Measurements from ENCODE around the gene SEMA5A. TPM values are rescaled to one million over a fixed set of nuclear protein-coding genes. Genes with fewer than 3 reads are reported as not detected.

Gene SEMA5A
- total RNA-seq, 1 donor from 2014 or later = 31.9 TPM

DNA sequence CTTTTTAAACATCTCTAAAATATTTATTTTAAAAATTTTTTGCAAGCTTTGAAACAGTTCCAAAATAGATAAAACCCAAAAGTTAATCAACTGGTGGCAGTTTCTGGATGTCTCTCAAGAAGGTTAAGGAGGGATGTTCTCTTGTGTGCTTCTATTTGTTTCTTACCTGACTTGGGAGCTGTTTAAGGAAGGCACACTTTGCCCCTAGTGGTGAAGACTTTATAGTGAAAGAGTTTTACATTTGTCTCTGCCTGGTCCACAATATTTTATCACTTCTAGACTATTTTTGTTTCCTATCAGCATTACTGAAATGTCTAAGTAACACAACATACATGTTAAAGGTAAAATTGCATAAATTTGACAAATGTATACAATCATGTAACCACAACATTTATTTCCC lies 552.8 kb downstream of the SEMA5A start:
- DNase-seq (ENCODE audit: low read depth, low spot score) = no peak
- Mint-ChIP-seq H3K27ac (ENCODE audit: unreplicated experiment) (no peak overlapping the region), H3K9me3 (peaks cover 21% of the 10 kb centered on the region), H3K4me1 (peaks cover under 1% of the 10 kb centered on the region), H3K36me3 (ENCODE audit: low read depth) (peaks cover 7% of the 10 kb centered on the region), H3K27me3 (ENCODE audit: low read depth) (no peaks in the 10 kb centered on the region), H3K4me3 (no peak overlapping the region)
- TF ChIP-seq, protein P1, sequence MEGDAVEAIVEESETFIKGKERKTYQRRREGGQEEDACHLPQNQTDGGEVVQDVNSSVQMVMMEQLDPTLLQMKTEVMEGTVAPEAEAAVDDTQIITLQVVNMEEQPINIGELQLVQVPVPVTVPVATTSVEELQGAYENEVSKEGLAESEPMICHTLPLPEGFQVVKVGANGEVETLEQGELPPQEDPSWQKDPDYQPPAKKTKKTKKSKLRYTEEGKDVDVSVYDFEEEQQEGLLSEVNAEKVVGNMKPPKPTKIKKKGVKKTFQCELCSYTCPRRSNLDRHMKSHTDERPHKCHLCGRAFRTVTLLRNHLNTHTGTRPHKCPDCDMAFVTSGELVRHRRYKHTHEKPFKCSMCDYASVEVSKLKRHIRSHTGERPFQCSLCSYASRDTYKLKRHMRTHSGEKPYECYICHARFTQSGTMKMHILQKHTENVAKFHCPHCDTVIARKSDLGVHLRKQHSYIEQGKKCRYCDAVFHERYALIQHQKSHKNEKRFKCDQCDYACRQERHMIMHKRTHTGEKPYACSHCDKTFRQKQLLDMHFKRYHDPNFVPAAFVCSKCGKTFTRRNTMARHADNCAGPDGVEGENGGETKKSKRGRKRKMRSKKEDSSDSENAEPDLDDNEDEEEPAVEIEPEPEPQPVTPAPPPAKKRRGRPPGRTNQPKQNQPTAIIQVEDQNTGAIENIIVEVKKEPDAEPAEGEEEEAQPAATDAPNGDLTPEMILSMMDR (conservative IDR thresholded peaks at IDR 0.05) = peak; percentile 67

Small RNA genes within 50 kb of the gene (microRNA-seq; reads per million reads assigned to microRNA genes)
- 44.4 reads per million, percentile 49 among the genes with 10 or more reads in this experiment for gene MIR4636

Other genes with a start within 250 kb of the SEMA5A start
- not detected in 2 replicates for gene TAS2R1, start 84.3 kb upstream of the SEMA5A start, total RNA-seq

Data from neural crest cell (in vitro differentiated cells).